Measurements from ENCODE around the gene PCGF2. TPM values are rescaled to one million over a fixed set of nuclear protein-coding genes. Genes with fewer than 3 reads are reported as not detected.

The PCGF2 gene
- total and polyA plus RNA-seq, 9 of the 15 experiments (the other 6 are each of a cell fraction or from before 2014, with no cell fraction given) = 1.3 to 33.4 (median 7.0) TPM

DNA sequence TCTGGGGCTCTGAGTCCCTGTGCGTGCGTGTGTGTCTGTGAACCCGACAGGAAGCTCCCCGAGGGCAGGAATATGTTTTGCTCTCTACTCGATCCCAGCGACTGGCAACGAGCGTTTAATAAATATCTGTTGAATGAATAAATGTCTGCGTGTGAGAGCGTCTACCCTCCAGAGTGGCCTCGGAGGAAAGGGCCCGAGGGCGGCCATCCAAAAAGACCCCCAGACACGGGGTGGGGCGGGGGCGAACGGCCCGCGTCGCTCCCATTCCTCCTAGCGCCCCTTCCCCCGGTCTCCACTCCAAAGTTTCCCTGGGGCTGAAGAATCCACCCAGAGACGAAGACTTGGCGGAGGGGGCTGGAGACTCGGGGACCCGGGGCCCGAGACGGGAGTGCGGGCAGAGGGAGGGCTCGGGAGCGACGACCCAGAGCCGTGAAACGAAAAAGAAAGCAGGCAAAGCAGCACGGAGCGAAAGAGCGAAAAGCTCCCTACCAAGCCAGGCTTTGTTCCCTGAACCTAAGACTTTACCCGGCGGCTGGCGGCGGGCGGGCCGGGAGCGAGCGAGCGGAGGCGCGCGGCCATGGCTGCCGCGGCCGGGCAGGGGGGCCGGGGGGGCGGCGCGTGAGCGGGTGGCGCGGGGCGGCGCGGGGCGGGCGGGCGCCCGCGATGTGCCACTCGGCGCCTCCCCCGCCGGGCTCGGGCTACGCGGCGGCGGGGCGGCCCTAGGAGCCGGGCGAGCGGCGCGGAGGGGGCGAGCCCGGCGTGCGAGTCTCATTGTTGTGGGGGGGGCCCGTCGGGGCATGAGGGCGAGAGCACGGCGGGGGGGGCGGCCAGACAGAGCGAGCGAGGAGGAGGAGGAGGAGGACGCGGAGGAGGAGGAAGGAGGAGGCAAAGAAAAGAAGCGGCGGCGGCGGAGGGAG is 43.3 kb downstream of the PCGF2 start, which contains the start of gene MLLT6 (continued):
- no peak for TF ChIP-seq SAFB2 (IDR thresholded peaks at IDR 0.05; ENCODE audit: borderline replicate concordance, low read depth, low read length, severe bottlenecking)
- no peak for TF ChIP-seq ZNF785 (CRISPR knock-in tag; IDR thresholded peaks at IDR 0.05)
- TF ChIP-seq, protein P1, sequence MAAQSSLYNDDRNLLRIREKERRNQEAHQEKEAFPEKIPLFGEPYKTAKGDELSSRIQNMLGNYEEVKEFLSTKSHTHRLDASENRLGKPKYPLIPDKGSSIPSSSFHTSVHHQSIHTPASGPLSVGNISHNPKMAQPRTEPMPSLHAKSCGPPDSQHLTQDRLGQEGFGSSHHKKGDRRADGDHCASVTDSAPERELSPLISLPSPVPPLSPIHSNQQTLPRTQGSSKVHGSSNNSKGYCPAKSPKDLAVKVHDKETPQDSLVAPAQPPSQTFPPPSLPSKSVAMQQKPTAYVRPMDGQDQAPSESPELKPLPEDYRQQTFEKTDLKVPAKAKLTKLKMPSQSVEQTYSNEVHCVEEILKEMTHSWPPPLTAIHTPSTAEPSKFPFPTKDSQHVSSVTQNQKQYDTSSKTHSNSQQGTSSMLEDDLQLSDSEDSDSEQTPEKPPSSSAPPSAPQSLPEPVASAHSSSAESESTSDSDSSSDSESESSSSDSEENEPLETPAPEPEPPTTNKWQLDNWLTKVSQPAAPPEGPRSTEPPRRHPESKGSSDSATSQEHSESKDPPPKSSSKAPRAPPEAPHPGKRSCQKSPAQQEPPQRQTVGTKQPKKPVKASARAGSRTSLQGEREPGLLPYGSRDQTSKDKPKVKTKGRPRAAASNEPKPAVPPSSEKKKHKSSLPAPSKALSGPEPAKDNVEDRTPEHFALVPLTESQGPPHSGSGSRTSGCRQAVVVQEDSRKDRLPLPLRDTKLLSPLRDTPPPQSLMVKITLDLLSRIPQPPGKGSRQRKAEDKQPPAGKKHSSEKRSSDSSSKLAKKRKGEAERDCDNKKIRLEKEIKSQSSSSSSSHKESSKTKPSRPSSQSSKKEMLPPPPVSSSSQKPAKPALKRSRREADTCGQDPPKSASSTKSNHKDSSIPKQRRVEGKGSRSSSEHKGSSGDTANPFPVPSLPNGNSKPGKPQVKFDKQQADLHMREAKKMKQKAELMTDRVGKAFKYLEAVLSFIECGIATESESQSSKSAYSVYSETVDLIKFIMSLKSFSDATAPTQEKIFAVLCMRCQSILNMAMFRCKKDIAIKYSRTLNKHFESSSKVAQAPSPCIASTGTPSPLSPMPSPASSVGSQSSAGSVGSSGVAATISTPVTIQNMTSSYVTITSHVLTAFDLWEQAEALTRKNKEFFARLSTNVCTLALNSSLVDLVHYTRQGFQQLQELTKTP (IDR thresholded peaks at IDR 0.05; ENCODE audit: low read depth in 1 of 2, partially characterized antibody in 2 of 2) = no peak
- TF ChIP-seq, protein P2, sequence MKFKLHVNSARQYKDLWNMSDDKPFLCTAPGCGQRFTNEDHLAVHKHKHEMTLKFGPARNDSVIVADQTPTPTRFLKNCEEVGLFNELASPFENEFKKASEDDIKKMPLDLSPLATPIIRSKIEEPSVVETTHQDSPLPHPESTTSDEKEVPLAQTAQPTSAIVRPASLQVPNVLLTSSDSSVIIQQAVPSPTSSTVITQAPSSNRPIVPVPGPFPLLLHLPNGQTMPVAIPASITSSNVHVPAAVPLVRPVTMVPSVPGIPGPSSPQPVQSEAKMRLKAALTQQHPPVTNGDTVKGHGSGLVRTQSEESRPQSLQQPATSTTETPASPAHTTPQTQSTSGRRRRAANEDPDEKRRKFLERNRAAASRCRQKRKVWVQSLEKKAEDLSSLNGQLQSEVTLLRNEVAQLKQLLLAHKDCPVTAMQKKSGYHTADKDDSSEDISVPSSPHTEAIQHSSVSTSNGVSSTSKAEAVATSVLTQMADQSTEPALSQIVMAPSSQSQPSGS (CRISPR knock-in tag; IDR thresholded peaks at IDR 0.05) = no peak
- TF ChIP-seq, protein P3, sequence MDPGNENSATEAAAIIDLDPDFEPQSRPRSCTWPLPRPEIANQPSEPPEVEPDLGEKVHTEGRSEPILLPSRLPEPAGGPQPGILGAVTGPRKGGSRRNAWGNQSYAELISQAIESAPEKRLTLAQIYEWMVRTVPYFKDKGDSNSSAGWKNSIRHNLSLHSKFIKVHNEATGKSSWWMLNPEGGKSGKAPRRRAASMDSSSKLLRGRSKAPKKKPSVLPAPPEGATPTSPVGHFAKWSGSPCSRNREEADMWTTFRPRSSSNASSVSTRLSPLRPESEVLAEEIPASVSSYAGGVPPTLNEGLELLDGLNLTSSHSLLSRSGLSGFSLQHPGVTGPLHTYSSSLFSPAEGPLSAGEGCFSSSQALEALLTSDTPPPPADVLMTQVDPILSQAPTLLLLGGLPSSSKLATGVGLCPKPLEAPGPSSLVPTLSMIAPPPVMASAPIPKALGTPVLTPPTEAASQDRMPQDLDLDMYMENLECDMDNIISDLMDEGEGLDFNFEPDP (CRISPR knock-in tag; IDR thresholded peaks at IDR 0.05) = no peak
- no peak for TF ChIP-seq NR2C2 (CRISPR knock-in tag; IDR thresholded peaks at IDR 0.05)
- no peak; the same call in 1 of the 2 replicates for TF ChIP-seq NR2C2 (tag; IDR thresholded peaks at IDR 0.05)
- TF ChIP-seq BRCA1 (IDR thresholded peaks at IDR 0.05) = no peak
- TF ChIP-seq BRCA1 (CRISPR knock-in tag; IDR thresholded peaks at IDR 0.05) = no peak
- TF ChIP-seq EP400 (IDR thresholded peaks at IDR 0.05) = 0 out of 2 replicates have a peak, but pooled peaks have one; percentile 3
- no peak for TF ChIP-seq EP300 (IDR thresholded peaks at IDR 0.05; ENCODE audit: low read length)
- no peak for TF ChIP-seq CC2D1A (IDR thresholded peaks at IDR 0.05)
- TF ChIP-seq SRSF9 (IDR thresholded peaks at IDR 0.05; ENCODE audit: borderline replicate concordance, low read depth, low read length) = no peak
- TF ChIP-seq, protein P4, sequence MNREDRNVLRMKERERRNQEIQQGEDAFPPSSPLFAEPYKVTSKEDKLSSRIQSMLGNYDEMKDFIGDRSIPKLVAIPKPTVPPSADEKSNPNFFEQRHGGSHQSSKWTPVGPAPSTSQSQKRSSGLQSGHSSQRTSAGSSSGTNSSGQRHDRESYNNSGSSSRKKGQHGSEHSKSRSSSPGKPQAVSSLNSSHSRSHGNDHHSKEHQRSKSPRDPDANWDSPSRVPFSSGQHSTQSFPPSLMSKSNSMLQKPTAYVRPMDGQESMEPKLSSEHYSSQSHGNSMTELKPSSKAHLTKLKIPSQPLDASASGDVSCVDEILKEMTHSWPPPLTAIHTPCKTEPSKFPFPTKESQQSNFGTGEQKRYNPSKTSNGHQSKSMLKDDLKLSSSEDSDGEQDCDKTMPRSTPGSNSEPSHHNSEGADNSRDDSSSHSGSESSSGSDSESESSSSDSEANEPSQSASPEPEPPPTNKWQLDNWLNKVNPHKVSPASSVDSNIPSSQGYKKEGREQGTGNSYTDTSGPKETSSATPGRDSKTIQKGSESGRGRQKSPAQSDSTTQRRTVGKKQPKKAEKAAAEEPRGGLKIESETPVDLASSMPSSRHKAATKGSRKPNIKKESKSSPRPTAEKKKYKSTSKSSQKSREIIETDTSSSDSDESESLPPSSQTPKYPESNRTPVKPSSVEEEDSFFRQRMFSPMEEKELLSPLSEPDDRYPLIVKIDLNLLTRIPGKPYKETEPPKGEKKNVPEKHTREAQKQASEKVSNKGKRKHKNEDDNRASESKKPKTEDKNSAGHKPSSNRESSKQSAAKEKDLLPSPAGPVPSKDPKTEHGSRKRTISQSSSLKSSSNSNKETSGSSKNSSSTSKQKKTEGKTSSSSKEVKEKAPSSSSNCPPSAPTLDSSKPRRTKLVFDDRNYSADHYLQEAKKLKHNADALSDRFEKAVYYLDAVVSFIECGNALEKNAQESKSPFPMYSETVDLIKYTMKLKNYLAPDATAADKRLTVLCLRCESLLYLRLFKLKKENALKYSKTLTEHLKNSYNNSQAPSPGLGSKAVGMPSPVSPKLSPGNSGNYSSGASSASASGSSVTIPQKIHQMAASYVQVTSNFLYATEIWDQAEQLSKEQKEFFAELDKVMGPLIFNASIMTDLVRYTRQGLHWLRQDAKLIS (CRISPR knock-in tag; IDR thresholded peaks at IDR 0.05) = no peak
- TF ChIP-seq SPI1 (IDR thresholded peaks at IDR 0.05; ENCODE audit: borderline replicate concordance, low read depth, low read length) = no peak
- no peak; the same call in 1 of the 2 replicates for TF ChIP-seq TRIM28 (IDR thresholded peaks at IDR 0.05)
- TF ChIP-seq HNRNPK (IDR thresholded peaks at IDR 0.05; ENCODE audit: low read depth, low read length, poor library complexity, severe bottlenecking) = no peak

Measured in K562 (cell line).